ENCODE measurements around the gene STMND1. TPM values are rescaled to one million over a fixed set of nuclear protein-coding genes. Genes with fewer than 3 reads are reported as not detected.
A peak's percentile ranks its signal among the peaks of the same experiment; 100 is the strongest.

STMND1 gene
- polyA plus RNA-seq, 6 donors from 2014 or later: not detected

- Mint-ChIP-seq H3K4me1 (peaks cover 7% of the 10 kb centered on the region in 3 donors), H3K9me3 (peaks cover 0 to 12% (median 5%) of the 10 kb centered on the region in 7 donors), H3K27ac (no peak overlapping the region), H3K27me3 (peaks cover 37 to 50% (median 49%) of the 10 kb centered on the region in 3 donors), H3K36me3 (peaks cover 5 to 8% of the 10 kb centered on the region in 2 donors), H3K4me3 (no peak overlapping the region)
- DNase-seq (no peak), ATAC-seq (ENCODE audit: low read depth in 2 of 2) (no peak)
Observed at GRCh38 chr6:17102258-17102870, 514 bp downstream of the STMND1 start.

DNA sequence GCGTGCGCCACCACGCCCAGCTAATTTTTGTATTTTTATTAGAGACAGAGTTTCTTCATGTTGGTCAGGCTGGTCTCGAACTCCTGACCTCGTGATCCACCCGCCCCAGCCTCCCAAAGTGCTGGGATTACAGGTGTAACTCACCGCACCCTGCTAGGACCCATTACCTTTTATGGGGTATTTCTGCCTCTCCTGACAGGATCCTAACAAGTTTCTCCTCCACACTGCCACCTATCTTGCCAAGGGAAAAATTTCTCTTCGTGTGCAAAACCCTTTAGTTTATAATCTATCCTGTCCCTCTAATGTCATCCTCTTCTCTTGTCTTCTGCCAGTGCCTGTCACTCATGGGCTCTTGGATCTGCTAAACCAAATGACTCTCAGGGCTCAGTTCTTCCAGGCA lies 1.9 kb downstream of the STMND1 start:
- peaks cover 0 to 12% (median 5%) of the 10 kb centered on the region in 7 donors for H3K9me3 Mint-ChIP-seq
- H3K27me3 Mint-ChIP-seq: peaks cover 42 to 51% (median 46%) of the 10 kb centered on the region in 3 donors
- ATAC-seq (ENCODE audit: low read depth in 2 of 2) (no peak), DNase-seq (no peak)
- no peak overlapping the region for H3K4me3 Mint-ChIP-seq
- H3K27ac Mint-ChIP-seq: no peak overlapping the region
- peaks cover 7% of the 10 kb centered on the region in 3 donors for H3K4me1 Mint-ChIP-seq
- H3K36me3 Mint-ChIP-seq: peaks cover 5 to 8% of the 10 kb centered on the region in 2 donors

DNA sequence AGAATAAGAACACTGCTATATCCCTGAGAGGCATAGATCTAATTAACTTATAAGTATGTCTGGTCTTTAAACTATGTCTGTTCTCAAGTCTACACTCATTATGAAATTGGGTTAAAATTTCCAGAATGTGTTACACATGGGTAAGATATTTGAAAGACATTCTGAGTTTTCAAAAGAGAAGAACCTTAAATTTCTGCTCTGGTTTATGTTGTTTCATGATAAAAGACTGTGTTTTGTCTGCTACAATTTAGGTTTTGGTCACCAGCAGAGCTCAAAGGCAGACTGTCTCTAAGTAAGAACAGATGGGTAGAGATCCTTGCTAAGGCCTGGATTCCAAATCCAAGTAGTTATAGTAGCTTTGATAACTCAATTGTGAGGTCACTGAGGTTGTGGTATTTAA lies 6.0 kb downstream of the STMND1 start:
- Mint-ChIP-seq H3K4me3 (no peak overlapping the region), H3K9me3 (peaks cover 0 to 10% (median 6%) of the 10 kb centered on the region in 7 donors), H3K27me3 (peaks cover 12 to 20% (median 19%) of the 10 kb centered on the region in 3 donors), H3K36me3 (peaks cover 5 to 8% of the 10 kb centered on the region in 2 donors), H3K27ac (no peak overlapping the region), H3K4me1 (no peaks in the 10 kb centered on the region)
- DNase-seq: no peak
- ATAC-seq (ENCODE audit: low read depth in 2 of 2): no peak

DNA sequence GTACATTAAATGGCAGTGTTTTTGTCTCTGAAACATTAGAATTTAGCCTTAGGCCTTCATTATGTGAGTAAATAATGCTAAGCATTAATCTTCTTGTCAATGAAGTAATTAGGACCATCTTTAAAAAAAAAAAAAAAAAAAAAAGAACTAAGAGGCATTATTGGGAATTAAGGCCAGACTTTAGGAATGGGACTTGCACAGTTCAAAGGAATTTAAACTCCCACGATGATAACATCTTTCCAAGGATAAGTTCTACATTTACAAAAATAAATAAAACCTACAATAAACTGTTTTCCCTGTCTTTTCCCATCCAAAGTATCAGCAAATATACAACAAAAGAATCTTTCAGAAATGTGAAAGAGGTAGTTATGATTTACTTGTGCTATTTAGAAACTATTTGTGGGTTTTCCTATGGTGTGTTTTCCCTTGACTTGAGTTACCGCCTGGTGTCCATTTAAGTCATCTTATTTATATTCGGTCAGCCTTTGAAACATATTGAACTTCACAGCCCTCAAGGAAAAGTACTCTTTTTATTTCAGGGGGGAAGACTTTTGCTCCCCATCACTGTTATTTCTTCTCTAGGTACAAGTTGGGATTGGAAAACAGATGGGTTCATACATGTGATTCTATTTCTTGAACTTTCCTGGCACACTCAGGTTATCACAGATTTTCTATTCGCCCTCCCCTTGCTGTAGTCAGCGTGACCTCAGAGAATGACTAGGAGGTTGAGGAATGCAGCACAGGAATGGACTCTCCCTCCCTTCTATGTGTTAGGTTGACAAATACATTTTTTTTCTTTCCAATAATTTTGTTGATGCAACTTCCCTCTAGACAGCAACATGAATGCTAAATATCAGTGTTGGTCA lies 13.6 kb downstream of the STMND1 start:
- DNase-seq: no peak
- no peak for ATAC-seq (ENCODE audit: low read depth in 2 of 2)
- Mint-ChIP-seq H3K36me3 (no peaks in the 10 kb centered on the region), H3K4me3 (no peak overlapping the region), H3K27me3 (peaks cover 0 to 5% (median 0%) of the 10 kb centered on the region in 3 donors), H3K4me1 (no peaks in the 10 kb centered on the region), H3K27ac (peak overlapping the region in 1 of 6 donors; percentile 31), H3K9me3 (peaks cover 0 to 7% (median 2%) of the 10 kb centered on the region in 7 donors)

- H3K36me3 Mint-ChIP-seq: no peaks in the 10 kb centered on the region
- H3K4me1 Mint-ChIP-seq: no peaks in the 10 kb centered on the region
- no peak overlapping the region for H3K4me3 Mint-ChIP-seq
- peaks cover 0 to 5% (median 0%) of the 10 kb centered on the region in 3 donors for H3K27me3 Mint-ChIP-seq
- H3K9me3 Mint-ChIP-seq: peaks cover 0 to 7% (median 2%) of the 10 kb centered on the region in 7 donors
- peak overlapping the region in 1 of 6 donors; percentile 31 for H3K27ac Mint-ChIP-seq
- DNase-seq (no peak), ATAC-seq (ENCODE audit: low read depth in 2 of 2) (no peak)
Observed at GRCh38 chr6:17116117-17116440, 14.2 kb downstream of the STMND1 start.

GRCh38 chr6:17120019-17120418 lies 18.2 kb downstream of the STMND1 start:
- ATAC-seq (ENCODE audit: low read depth in 2 of 2) (no peak), DNase-seq (no peak)
- Mint-ChIP-seq H3K27ac (no peak overlapping the region), H3K36me3 (no peaks in the 10 kb centered on the region), H3K4me1 (no peaks in the 10 kb centered on the region), H3K27me3 (peaks cover 0 to 5% (median 0%) of the 10 kb centered on the region in 3 donors), H3K4me3 (no peak overlapping the region), H3K9me3 (peaks cover 0 to 3% (median 0%) of the 10 kb centered on the region in 7 donors)

- Mint-ChIP-seq H3K27me3 (peaks cover under 1 to 8% (median 4%) of the 10 kb centered on the region in 3 donors), H3K9me3 (peaks cover 0 to 2% (median 0%) of the 10 kb centered on the region in 7 donors), H3K4me3 (no peak overlapping the region), H3K27ac (no peak overlapping the region), H3K36me3 (no peaks in the 10 kb centered on the region), H3K4me1 (no peaks in the 10 kb centered on the region)
- ATAC-seq (ENCODE audit: low read depth in 2 of 2) (no peak), DNase-seq (no peak)
Observed at GRCh38 chr6:17125407-17125806, 23.6 kb downstream of the STMND1 start.

DNA sequence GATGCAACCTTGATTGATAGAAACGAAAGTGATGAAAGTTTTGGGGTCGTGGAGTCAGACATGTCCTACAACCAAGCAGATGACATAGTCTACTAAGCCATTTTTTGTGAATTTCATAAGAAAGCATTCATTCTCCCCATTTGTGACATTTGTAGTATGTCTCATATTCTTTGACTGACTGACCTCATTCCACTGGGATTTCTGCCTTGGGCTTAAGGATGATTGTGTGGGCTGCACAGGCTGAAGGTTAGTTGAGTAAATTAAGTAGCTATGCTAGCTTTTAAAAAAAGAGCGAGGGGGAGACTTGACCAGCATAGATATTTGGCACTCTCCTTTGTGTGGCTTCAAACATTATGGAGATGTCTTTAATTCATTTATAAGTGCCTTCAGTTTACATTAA lies 28.9 kb downstream of the STMND1 start:
- Mint-ChIP-seq H3K27ac (no peak overlapping the region), H3K9me3 (peaks cover 2 to 25% (median 14%) of the 10 kb centered on the region in 7 donors)
- ATAC-seq (ENCODE audit: low read depth in 2 of 2): no peak

DNA sequence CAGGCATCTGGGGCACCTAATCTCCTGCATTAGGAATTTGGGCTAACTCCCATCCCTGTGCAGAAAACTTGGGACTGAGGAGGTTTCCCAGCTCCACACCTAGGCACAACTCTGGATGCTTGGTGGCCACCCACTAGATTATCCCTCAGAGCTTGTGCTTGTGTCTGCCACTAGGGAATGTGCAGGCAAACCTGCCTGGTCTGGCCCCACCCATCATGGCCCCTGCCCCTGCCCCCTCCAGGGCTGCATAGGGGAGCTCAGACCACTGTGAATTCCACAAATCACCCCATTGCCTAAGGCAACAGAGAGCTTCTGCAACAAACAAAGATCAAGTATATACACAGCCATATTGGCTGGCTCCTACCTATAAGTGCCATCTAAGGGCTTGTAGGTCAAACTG lies 31.1 kb downstream of the STMND1 start:
- DNase-seq (no peak), ATAC-seq (ENCODE audit: low read depth in 2 of 2) (no peak)
- no peaks in the 10 kb centered on the region for H3K4me1 Mint-ChIP-seq
- H3K4me3 Mint-ChIP-seq: no peak overlapping the region
- H3K27ac Mint-ChIP-seq: no peak overlapping the region
- peaks cover 0 to 9% (median 8%) of the 10 kb centered on the region in 3 donors for H3K27me3 Mint-ChIP-seq
- peaks cover 0 to 7% of the 10 kb centered on the region in 2 donors for H3K36me3 Mint-ChIP-seq
- peaks cover 7 to 42% (median 28%) of the 10 kb centered on the region in 7 donors for H3K9me3 Mint-ChIP-seq

More for the DNA sequence above, 28.9 kb downstream of the STMND1 start:
- Mint-ChIP-seq H3K36me3 (peaks cover 0 to 7% of the 10 kb centered on the region in 2 donors), H3K4me3 (no peak overlapping the region), H3K4me1 (no peaks in the 10 kb centered on the region), H3K27me3 (peaks cover 0 to 9% (median 8%) of the 10 kb centered on the region in 3 donors)
- no peak for DNase-seq

DNA sequence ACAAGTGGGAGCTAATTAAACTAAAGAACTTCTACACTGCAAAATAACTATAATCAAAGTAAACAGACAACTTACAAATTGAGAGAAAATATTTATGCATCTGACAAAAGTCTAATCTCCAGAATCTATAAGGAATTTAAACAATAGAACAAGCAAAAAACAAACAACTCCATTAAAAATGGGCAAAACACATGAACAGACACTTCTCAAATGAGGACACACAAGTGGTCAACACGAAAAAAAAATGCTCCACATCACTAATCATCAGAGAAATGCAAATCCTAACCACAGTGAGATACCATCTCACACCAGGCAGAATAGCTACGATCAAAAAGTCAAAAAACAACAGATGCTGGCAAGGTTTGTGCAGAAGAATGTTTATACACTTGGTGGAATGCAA lies 36.2 kb downstream of the STMND1 start:
- Mint-ChIP-seq H3K4me3 (no peak overlapping the region), H3K27ac (peak overlapping the region in 1 of 6 donors; percentile 24), H3K9me3 (peaks cover 5 to 54% (median 40%) of the 10 kb centered on the region in 7 donors), H3K27me3 (no peaks in the 10 kb centered on the region), H3K36me3 (peaks cover 0 to 6% of the 10 kb centered on the region in 2 donors), H3K4me1 (no peaks in the 10 kb centered on the region)
- DNase-seq (no peak), ATAC-seq (ENCODE audit: low read depth in 2 of 2) (no peak)

- DNase-seq (no peak), ATAC-seq (ENCODE audit: low read depth in 2 of 2) (no peak)
- Mint-ChIP-seq H3K27ac (peak overlapping the region in 1 of 6 donors; percentile 39), H3K4me1 (no peaks in the 10 kb centered on the region), H3K27me3 (peaks cover 0 to 9% (median 0%) of the 10 kb centered on the region in 3 donors), H3K4me3 (no peak overlapping the region), H3K36me3 (peaks cover 0 to 27% of the 10 kb centered on the region in 2 donors), H3K9me3 (peaks cover 18 to 57% (median 27%) of the 10 kb centered on the region in 7 donors)
Observed at GRCh38 chr6:17144016-17144415, 42.2 kb downstream of the STMND1 start.

- peaks cover 0 to 24% of the 10 kb centered on the region in 2 donors for H3K36me3 Mint-ChIP-seq
- H3K27ac Mint-ChIP-seq: peak overlapping the region in 1 of 6 donors; percentile 54
- no peak overlapping the region for H3K4me3 Mint-ChIP-seq
- DNase-seq (no peak), ATAC-seq (ENCODE audit: low read depth in 2 of 2) (no peak)
- peaks cover 0 to 11% (median 0%) of the 10 kb centered on the region in 3 donors for H3K27me3 Mint-ChIP-seq
- H3K4me1 Mint-ChIP-seq: no peaks in the 10 kb centered on the region
- H3K9me3 Mint-ChIP-seq: peaks cover 14 to 45% (median 21%) of the 10 kb centered on the region in 7 donors
Observed at GRCh38 chr6:17149571-17149970, 47.7 kb downstream of the STMND1 start.

DNA sequence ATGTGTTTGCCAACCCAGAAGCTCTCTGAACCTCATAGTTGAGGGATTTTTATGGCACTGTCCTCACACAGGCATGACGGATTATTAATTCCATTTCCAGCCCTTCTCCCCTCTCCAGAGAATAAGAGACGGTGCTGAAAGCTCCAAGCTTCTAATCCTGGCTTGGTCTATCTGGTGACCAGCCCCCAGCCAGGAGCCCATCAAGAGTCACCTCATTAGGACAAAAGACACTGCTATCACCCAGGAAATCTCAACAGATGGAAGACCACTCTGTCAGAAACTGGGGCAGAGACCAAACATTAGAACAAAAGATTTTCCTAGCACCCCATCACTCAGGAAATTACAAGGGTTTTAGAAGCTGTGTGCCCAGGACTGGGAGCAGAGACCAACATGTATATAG lies 48.2 kb downstream of the STMND1 start:
- no peak for DNase-seq

More for the DNA sequence above, 48.2 kb downstream of the STMND1 start:
- H3K27me3 Mint-ChIP-seq: peaks cover 0 to 11% (median 0%) of the 10 kb centered on the region in 3 donors
- H3K4me1 Mint-ChIP-seq: no peaks in the 10 kb centered on the region
- no peak overlapping the region for H3K4me3 Mint-ChIP-seq
- no peak overlapping the region for H3K27ac Mint-ChIP-seq
- ATAC-seq (ENCODE audit: low read depth in 2 of 2): no peak
- peaks cover 10 to 41% (median 17%) of the 10 kb centered on the region in 7 donors for H3K9me3 Mint-ChIP-seq
- peaks cover 0 to 19% of the 10 kb centered on the region in 2 donors for H3K36me3 Mint-ChIP-seq

Measured in naive B cell (primary cell).